ENCODE measurements around the gene MPPED1.

DNA sequence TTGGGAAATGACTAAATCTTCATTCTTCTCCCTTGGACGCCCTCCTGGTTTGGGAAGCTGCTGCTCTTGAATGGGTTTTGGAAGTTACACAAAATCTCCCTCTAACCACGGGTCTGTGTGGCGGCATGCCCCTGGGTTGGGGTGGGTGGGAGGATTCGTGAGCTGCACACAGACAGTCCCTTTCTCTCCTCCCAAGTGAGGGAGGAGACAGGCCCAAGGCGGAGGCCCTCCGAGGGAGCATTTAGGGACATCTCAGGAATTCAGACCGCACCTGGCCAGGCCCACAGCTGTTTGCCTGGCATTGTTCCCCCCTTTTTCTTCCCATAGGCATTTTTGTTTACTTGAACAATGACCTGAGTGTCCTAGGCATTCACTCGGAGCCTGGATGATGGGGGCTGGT is 94.1 kb downstream of the MPPED1 start:
- TF ChIP-seq, protein P1, sequence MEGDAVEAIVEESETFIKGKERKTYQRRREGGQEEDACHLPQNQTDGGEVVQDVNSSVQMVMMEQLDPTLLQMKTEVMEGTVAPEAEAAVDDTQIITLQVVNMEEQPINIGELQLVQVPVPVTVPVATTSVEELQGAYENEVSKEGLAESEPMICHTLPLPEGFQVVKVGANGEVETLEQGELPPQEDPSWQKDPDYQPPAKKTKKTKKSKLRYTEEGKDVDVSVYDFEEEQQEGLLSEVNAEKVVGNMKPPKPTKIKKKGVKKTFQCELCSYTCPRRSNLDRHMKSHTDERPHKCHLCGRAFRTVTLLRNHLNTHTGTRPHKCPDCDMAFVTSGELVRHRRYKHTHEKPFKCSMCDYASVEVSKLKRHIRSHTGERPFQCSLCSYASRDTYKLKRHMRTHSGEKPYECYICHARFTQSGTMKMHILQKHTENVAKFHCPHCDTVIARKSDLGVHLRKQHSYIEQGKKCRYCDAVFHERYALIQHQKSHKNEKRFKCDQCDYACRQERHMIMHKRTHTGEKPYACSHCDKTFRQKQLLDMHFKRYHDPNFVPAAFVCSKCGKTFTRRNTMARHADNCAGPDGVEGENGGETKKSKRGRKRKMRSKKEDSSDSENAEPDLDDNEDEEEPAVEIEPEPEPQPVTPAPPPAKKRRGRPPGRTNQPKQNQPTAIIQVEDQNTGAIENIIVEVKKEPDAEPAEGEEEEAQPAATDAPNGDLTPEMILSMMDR (conservative IDR thresholded peaks at IDR 0.05 in 1 of 2, IDR thresholded peaks at IDR 0.05 in 1 of 2; ENCODE audit: low read depth in 1 of 2, low read length in 2 of 2): no peak
- TF ChIP-seq EZH2 (IDR thresholded peaks at IDR 0.05; ENCODE audit: low read length, missing control alignments): no peak
